DND-41 (cell line): ENCODE results near the gene FADD.

ENCODE experiments used
- CTCF ChIP-seq: IDR thresholded peaks from 2 replicates; pipeline ENCODE4 v1.5.1; 2012; ENCODE audit warnings: borderline replicate concordance, low read length, moderate library complexity, mild to moderate bottlenecking; ENCODE audit not compliant: poor library complexity, severe bottlenecking; ENCODE audit errors: extremely low read depth
- EZH2 ChIP-seq: IDR thresholded peaks from 3 replicates; pipeline ENCODE4 v1.6.1; 2012; ENCODE audit warnings: borderline replicate concordance, low read depth, mild to moderate bottlenecking, moderate library complexity, low read length, inconsistent platforms; ENCODE audit not compliant: severe bottlenecking

- TF ChIP-seq CTCF (no peak), EZH2 (no peak)
These were observed 39.8 kb downstream of the FADD start for GRCh38 chr11:70242885-70243284.
